Mammary epithelial cell (primary cell): ENCODE results near the gene SLC16A8.

Experiments
- CTCF ChIP-seq, 2 donors: IDR thresholded peaks in 1 of 2; conservative IDR thresholded peaks in 1 of 2; 2 replicates each; pipeline ENCODE4 v1.5.1; 2011 to 2012; ENCODE audit warnings: inconsistent platforms in 2 of 2, low read length in 2 of 2, mild to moderate bottlenecking in 2 of 2, control low read depth in 1 of 2, low read depth in 1 of 2; ENCODE audit not compliant: insufficient read depth in 1 of 2; ENCODE audit errors: extremely low read depth in 1 of 2
- EZH2 ChIP-seq: IDR thresholded peaks from 2 replicates; pipeline ENCODE4 v1.6.1; 2012; ENCODE audit warnings: low read length, inconsistent platforms, borderline replicate concordance

DNA sequence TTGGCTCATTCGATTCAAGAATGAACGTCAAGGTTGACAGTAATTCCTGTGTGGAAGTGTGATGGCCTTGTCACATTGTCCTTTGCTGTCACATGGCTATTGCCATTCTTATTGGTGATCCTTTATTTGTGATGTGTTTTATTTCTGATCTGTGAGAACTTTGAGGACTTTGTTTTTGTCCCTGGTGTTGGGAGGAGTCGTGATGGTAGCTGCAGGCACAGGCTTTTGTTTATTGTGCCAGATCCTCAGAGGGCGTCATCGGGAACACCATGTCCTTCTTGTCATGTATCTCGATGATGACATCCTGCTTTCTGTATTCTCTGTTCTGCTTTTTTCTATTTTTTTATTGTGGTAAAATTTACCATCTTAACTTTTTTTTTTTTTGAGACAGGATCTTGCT is 21.2 kb downstream of the SLC16A8 start:
- no peak for TF ChIP-seq CTCF (conservative IDR thresholded peaks at IDR 0.05 in 1 of 2, IDR thresholded peaks at IDR 0.05 in 1 of 2; ENCODE audit: extremely low read depth in 1 of 2, insufficient read depth in 1 of 2, low read depth in 1 of 2, low read length in 2 of 2)
- TF ChIP-seq EZH2, result no peak
